Measurements from ENCODE around the gene KAT6B.
A peak's percentile ranks its signal among the peaks of the same experiment; 100 is the strongest.

Gene KAT6B

GRCh38 chr10:74910976-74911350, 84.6 kb downstream of the KAT6B start:
- ChIA-PET POLR2A (no interaction called here), CTCF (no interaction called here)
- H3K4me1 ChIP-seq (ENCODE audit: control insufficient read depth, insufficient read depth, low read length), result peaks cover 10% of the 10 kb centered on the region
- no peaks in the 10 kb centered on the region for H3K9me3 ChIP-seq (ENCODE audit: control insufficient read depth, insufficient read depth, low read depth, low read length)
- H3K27ac ChIP-seq (ENCODE audit: extremely low read depth, low read depth, low read length), result no peak overlapping the region
- TF ChIP-seq ZNF549 (tag by site-specific recombination; IDR thresholded peaks at IDR 0.05), result no peak
- TF ChIP-seq ZNF514 (tag by site-specific recombination; IDR thresholded peaks at IDR 0.05), result no peak
- no peak for TF ChIP-seq ZNF560 (tag by site-specific recombination; IDR thresholded peaks at IDR 0.05; ENCODE audit: borderline replicate concordance)
- TF ChIP-seq, protein P1, sequence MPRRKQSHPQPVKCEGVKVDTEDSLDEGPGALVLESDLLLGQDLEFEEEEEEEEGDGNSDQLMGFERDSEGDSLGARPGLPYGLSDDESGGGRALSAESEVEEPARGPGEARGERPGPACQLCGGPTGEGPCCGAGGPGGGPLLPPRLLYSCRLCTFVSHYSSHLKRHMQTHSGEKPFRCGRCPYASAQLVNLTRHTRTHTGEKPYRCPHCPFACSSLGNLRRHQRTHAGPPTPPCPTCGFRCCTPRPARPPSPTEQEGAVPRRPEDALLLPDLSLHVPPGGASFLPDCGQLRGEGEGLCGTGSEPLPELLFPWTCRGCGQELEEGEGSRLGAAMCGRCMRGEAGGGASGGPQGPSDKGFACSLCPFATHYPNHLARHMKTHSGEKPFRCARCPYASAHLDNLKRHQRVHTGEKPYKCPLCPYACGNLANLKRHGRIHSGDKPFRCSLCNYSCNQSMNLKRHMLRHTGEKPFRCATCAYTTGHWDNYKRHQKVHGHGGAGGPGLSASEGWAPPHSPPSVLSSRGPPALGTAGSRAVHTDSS (tag by site-specific recombination; IDR thresholded peaks at IDR 0.05), result no peak
- TF ChIP-seq, protein P2, sequence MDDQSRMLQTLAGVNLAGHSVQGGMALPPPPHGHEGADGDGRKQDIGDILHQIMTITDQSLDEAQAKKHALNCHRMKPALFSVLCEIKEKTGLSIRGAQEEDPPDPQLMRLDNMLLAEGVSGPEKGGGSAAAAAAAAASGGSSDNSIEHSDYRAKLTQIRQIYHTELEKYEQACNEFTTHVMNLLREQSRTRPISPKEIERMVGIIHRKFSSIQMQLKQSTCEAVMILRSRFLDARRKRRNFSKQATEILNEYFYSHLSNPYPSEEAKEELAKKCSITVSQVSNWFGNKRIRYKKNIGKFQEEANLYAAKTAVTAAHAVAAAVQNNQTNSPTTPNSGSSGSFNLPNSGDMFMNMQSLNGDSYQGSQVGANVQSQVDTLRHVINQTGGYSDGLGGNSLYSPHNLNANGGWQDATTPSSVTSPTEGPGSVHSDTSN (CRISPR knock-in tag; IDR thresholded peaks at IDR 0.05), result no peak
- no peak overlapping the region for H3K4me3 ChIP-seq (ENCODE audit: low read depth, low read length)
- no peaks in the 10 kb centered on the region for H3K36me3 ChIP-seq (ENCODE audit: control insufficient read depth in 2 of 2, insufficient read depth in 1 of 2, low read length in 2 of 2)

DNA sequence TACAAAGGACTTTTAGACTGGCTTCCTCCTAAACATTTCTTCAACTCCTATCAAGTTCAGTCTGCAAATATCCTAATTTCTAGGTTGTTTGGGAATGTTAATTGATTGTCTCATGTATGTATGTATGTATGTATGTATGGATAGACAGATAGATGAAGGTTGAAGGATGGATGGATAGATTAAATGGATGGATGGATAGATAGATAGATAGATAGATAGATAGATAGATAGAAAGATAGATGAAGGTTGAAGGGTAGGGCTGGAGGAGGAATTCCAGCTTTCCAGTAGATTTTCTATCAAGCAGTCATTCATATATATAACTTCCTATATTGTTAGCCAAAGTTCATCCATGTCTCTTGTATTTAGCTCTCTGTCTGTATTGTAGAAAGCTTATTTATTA, 85.8 kb downstream of the KAT6B start:
- H3K36me3 ChIP-seq (ENCODE audit: control insufficient read depth in 2 of 2, insufficient read depth in 1 of 2, low read length in 2 of 2), result no peaks in the 10 kb centered on the region
- CTCF ChIA-PET, result interaction anchor here (1.7 kb wide), 1 partner anchor 10 kb away, joined by 3 read pairs; no protein-coding TSS in a partner anchor
- POLR2A ChIA-PET, result no interaction called here

GRCh38 chr10:74912682-74913081, 86.3 kb downstream of the KAT6B start:
- no peak overlapping the region for H3K27ac ChIP-seq (ENCODE audit: extremely low read depth, low read depth, low read length)
- no peak for TF ChIP-seq KLF16 (tag by site-specific recombination; IDR thresholded peaks at IDR 0.05)
- no peak for TF ChIP-seq YY1 (tag by site-specific recombination; IDR thresholded peaks at IDR 0.05)
- no peak for TF ChIP-seq ZNF785 (tag by site-specific recombination; IDR thresholded peaks at IDR 0.05)
- TF ChIP-seq ZFP37 (tag by site-specific recombination; IDR thresholded peaks at IDR 0.05), result no peak
- TF ChIP-seq ZNF521 (tag by site-specific recombination; IDR thresholded peaks at IDR 0.05), result no peak
- TF ChIP-seq ZNF610 (tag by site-specific recombination; IDR thresholded peaks at IDR 0.05; ENCODE audit: borderline replicate concordance), result no peak
- CTCF ChIA-PET, result interaction anchor here (1.7 kb wide), 1 partner anchor 11 kb away, joined by 3 read pairs; no protein-coding TSS in a partner anchor
- POLR2A ChIA-PET, result no interaction called here
- no peaks in the 10 kb centered on the region for H3K36me3 ChIP-seq (ENCODE audit: control insufficient read depth in 2 of 2, insufficient read depth in 1 of 2, low read length in 2 of 2)
- no peak overlapping the region for H3K4me3 ChIP-seq (ENCODE audit: low read depth, low read length)
- 0 out of 2 replicates have a peak, but pooled peaks cover 2% of the 10 kb centered on the region for H3K4me1 ChIP-seq (ENCODE audit: control insufficient read depth, insufficient read depth, low read length)
- H3K9me3 ChIP-seq (ENCODE audit: control insufficient read depth, insufficient read depth, low read depth, low read length), result no peaks in the 10 kb centered on the region

More for the DNA sequence above, 85.8 kb downstream of the KAT6B start:
- Histone ChIP-seq H3K27ac (ENCODE audit: extremely low read depth, low read depth, low read length) (no peak overlapping the region), H3K4me3 (ENCODE audit: low read depth, low read length) (no peak overlapping the region), H3K4me1 (ENCODE audit: control insufficient read depth, insufficient read depth, low read length) (0 out of 2 replicates have a peak, but pooled peaks cover 2% of the 10 kb centered on the region), H3K9me3 (ENCODE audit: control insufficient read depth, insufficient read depth, low read depth, low read length) (no peaks in the 10 kb centered on the region)
- no peak for TF ChIP-seq ZNF639 (tag by site-specific recombination; IDR thresholded peaks at IDR 0.05)
- TF ChIP-seq, protein P3, sequence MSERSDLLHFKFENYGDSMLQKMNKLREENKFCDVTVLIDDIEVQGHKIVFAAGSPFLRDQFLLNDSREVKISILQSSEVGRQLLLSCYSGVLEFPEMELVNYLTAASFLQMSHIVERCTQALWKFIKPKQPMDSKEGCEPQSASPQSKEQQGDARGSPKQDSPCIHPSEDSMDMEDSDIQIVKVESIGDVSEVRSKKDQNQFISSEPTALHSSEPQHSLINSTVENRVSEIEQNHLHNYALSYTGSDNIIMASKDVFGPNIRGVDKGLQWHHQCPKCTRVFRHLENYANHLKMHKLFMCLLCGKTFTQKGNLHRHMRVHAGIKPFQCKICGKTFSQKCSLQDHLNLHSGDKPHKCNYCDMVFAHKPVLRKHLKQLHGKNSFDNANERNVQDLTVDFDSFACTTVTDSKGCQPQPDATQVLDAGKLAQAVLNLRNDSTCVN (tag by site-specific recombination; optimal IDR thresholded peaks at IDR 0.05), result no peak
- no peak for TF ChIP-seq ZIC2 (tag by site-specific recombination; IDR thresholded peaks at IDR 0.05)
- peak; percentile 72 for TF ChIP-seq ZNF366 (tag by site-specific recombination; conservative IDR thresholded peaks at IDR 0.05)

Measured in HEK293 (cell line).